ENCODE results near the gene TMEM203.

- TF ChIP-seq CTCF (IDR thresholded peaks at IDR 0.05; ENCODE audit: low read length), result no peak
- no peak for TF ChIP-seq EZH2 (optimal IDR thresholded peaks at IDR 0.05; ENCODE audit: low read depth, low read length)
These were observed 18.1 kb downstream of the TMEM203 start for GRCh38 chr9:137187386-137187785.
